SK-N-SH treated with all-trans-retinoic acid at 6 μM for 48 hours (cell line): ENCODE data around the gene RHBDL3.
A peak's percentile ranks its signal among the peaks of the same experiment; 100 is the strongest.

ENCODE experiments used
- ATAC-seq: fragments of 200-7000 bp; cut with Tn5 transposase; 3 replicates; pipeline ENCODE4 v1.9.1; 2020; ENCODE audit warnings: mild to moderate bottlenecking, moderate library complexity
- ARNTL ChIP-seq: fragments of 450-650 bp; formaldehyde crosslinking; IDR thresholded peaks from 2 replicates; pipeline ENCODE4 v1.5.0; 2020; ENCODE audit warnings: low read depth, mild to moderate bottlenecking, moderate library complexity, borderline replicate concordance
- CREB5 ChIP-seq: fragments of 250-450 bp; sonication (Bioruptor Pico); IDR thresholded peaks from 2 replicates; pipeline ENCODE4 v1.5.1; 2020; ENCODE audit warnings: low read depth, mild to moderate bottlenecking, moderate library complexity
- CSDC2 ChIP-seq: fragments of 250-450 bp; sonication (Bioruptor Pico); IDR thresholded peaks from 2 replicates; pipeline ENCODE4 v1.5.0; 2020; ENCODE audit warnings: mild to moderate bottlenecking, moderate library complexity
- CSRNP3 ChIP-seq: fragments of 250-450 bp; sonication (Bioruptor Pico); IDR thresholded peaks from 2 replicates; pipeline ENCODE4 v1.5.1; 2021; ENCODE audit warnings: mild to moderate bottlenecking, moderate library complexity
- ESRRG ChIP-seq: fragments of 250-450 bp; sonication (Bioruptor Pico); IDR thresholded peaks from 2 replicates; pipeline ENCODE4 v1.6.1; 2021; ENCODE audit warnings: mild to moderate bottlenecking
- GLIS3 ChIP-seq: fragments of 250-450 bp; sonication (Bioruptor Pico); IDR thresholded peaks from 2 replicates; pipeline ENCODE4 v1.5.0; 2020; ENCODE audit warnings: mild to moderate bottlenecking, moderate library complexity
- ISL1 ChIP-seq: fragments of 250-450 bp; sonication (Bioruptor Pico); IDR thresholded peaks from 2 replicates; pipeline ENCODE4 v2.1.2; 2022; ENCODE audit warnings: mild to moderate bottlenecking, moderate library complexity
- OSR1 ChIP-seq: fragments of 250-450 bp; sonication (Bioruptor Pico); IDR thresholded peaks from 2 replicates; pipeline ENCODE4 v1.8.0; 2022; ENCODE audit warnings: moderate library complexity, mild to moderate bottlenecking, inconsistent platforms
- PATZ1 ChIP-seq: fragments of 250-450 bp; sonication (Bioruptor Pico); IDR thresholded peaks from 2 replicates; pipeline ENCODE4 v1.8.0; 2020; ENCODE audit warnings: mild to moderate bottlenecking, moderate library complexity, borderline replicate concordance
- POU6F1 ChIP-seq: fragments of 250-450 bp; sonication (Bioruptor Pico); IDR thresholded peaks from 2 replicates; pipeline ENCODE4 v1.8.0; 2021; ENCODE audit warnings: low read depth, mild to moderate bottlenecking, moderate library complexity, borderline replicate concordance
- PPARA ChIP-seq: fragments of 250-450 bp; sonication (Bioruptor Pico); IDR thresholded peaks from 2 replicates; pipeline ENCODE4 v1.5.0; 2020; ENCODE audit warnings: mild to moderate bottlenecking, borderline replicate concordance
- TCF4 ChIP-seq: fragments of 250-450 bp; sonication (Bioruptor Pico); IDR thresholded peaks from 2 replicates; pipeline ENCODE4 v1.8.0; 2021; ENCODE audit warnings: mild to moderate bottlenecking, moderate library complexity, borderline replicate concordance
- ZC3H10 ChIP-seq: fragments of 250-450 bp; sonication (Bioruptor Pico); IDR thresholded peaks from 2 replicates; pipeline ENCODE4 v1.5.1; 2021; ENCODE audit warnings: mild to moderate bottlenecking, moderate library complexity
- ZFP3 ChIP-seq: fragments of 250-450 bp; sonication (Bioruptor Pico); IDR thresholded peaks from 2 replicates; pipeline ENCODE4 v1.5.0; 2020; ENCODE audit warnings: mild to moderate bottlenecking, moderate library complexity
- ZFP30 ChIP-seq: fragments of 450-650 bp; formaldehyde crosslinking; IDR thresholded peaks from 2 replicates; pipeline ENCODE4 v1.5.0; 2022; ENCODE audit warnings: mild to moderate bottlenecking, moderate library complexity
- ZNF565 ChIP-seq: fragments of 450-650 bp; formaldehyde crosslinking; conservative IDR thresholded peaks from 2 replicates; pipeline ENCODE4 v1.5.0; 2020; ENCODE audit warnings: low read depth, mild to moderate bottlenecking, moderate library complexity
- ZNF70 ChIP-seq: fragments of 450-650 bp; formaldehyde crosslinking; IDR thresholded peaks from 2 replicates; pipeline ENCODE4 v1.5.0; 2020; ENCODE audit warnings: mild to moderate bottlenecking, moderate library complexity
- ZNF8 ChIP-seq: fragments of 450-650 bp; formaldehyde crosslinking; IDR thresholded peaks from 2 replicates; pipeline ENCODE4 v1.5.0; 2020; ENCODE audit warnings: mild to moderate bottlenecking, moderate library complexity

RHBDL3 gene

GRCh38 chr17:32330147-32330546 lies 64.5 kb downstream of the RHBDL3 start:
- no peak for ATAC-seq

GRCh38 chr17:32331243-32332040 lies 65.8 kb downstream of the RHBDL3 start:
- TF ChIP-seq OSR1 (CRISPR knock-in tag) = no peak
- TF ChIP-seq CREB5 (CRISPR knock-in tag) = no peak
- no peak for TF ChIP-seq GLIS3 (CRISPR knock-in tag)
- no peak for TF ChIP-seq ZC3H10 (CRISPR knock-in tag)
- no peak for TF ChIP-seq ARNTL (CRISPR knock-in tag)
- no peak for TF ChIP-seq CSDC2 (CRISPR knock-in tag)
- TF ChIP-seq ZFP30 (CRISPR knock-in tag) = no peak
- no peak for TF ChIP-seq POU6F1 (CRISPR knock-in tag)
- no peak for TF ChIP-seq ZNF565 (CRISPR knock-in tag)
- TF ChIP-seq ZNF70 (CRISPR knock-in tag) = no peak
- TF ChIP-seq PATZ1 (CRISPR knock-in tag) = no peak
- ATAC-seq = no peak

More at GRCh38 chr17:32330147-32330546, 64.5 kb downstream of the RHBDL3 start:
- TF ChIP-seq PATZ1 (CRISPR knock-in tag) (no peak), GLIS3 (CRISPR knock-in tag) (no peak)

- TF ChIP-seq CSDC2 (CRISPR knock-in tag) = no peak
- no peak for TF ChIP-seq ISL1 (CRISPR knock-in tag)
- no peak for TF ChIP-seq ZFP3
- TF ChIP-seq OSR1 (CRISPR knock-in tag) = no peak
- no peak for TF ChIP-seq ZNF565 (CRISPR knock-in tag)
- TF ChIP-seq ZFP30 (CRISPR knock-in tag) = no peak
- TF ChIP-seq PPARA = no peak
- TF ChIP-seq ZNF70 (CRISPR knock-in tag) = no peak
- TF ChIP-seq GLIS3 (CRISPR knock-in tag) = no peak
- no peak for TF ChIP-seq CSRNP3 (CRISPR knock-in tag)
- TF ChIP-seq PATZ1 (CRISPR knock-in tag) = no peak
- no peak for ATAC-seq
These were observed 67.6 kb downstream of the RHBDL3 start for GRCh38 chr17:32333187-32333586.

GRCh38 chr17:32335046-32335445 lies 69.4 kb downstream of the RHBDL3 start:
- peak; percentile 25; the same call in 2 of the 3 replicates for ATAC-seq
- TF ChIP-seq PATZ1 (CRISPR knock-in tag) = no peak
- TF ChIP-seq POU6F1 (CRISPR knock-in tag) = no peak
- no peak for TF ChIP-seq ESRRG (CRISPR knock-in tag)
- TF ChIP-seq CSDC2 (CRISPR knock-in tag) = no peak
- no peak for TF ChIP-seq TCF4 (CRISPR knock-in tag)
- no peak for TF ChIP-seq ZC3H10 (CRISPR knock-in tag)
- no peak for TF ChIP-seq CSRNP3 (CRISPR knock-in tag)
- TF ChIP-seq ZNF8 = no peak
